Effector memory CD4-positive, alpha-beta T cell (primary cell): Measurements from ENCODE around the gene WDFY4.

Source experiments
- DNase-seq, 3 donors: peaks; one replicate each; pipeline ENCODE4 v3.0.0-alpha.2; 2020
- H3K27ac ChIP-seq: 2 replicates; pipeline ENCODE4 v1.7.0; 2013; ENCODE audit warnings: mild to moderate bottlenecking, low read length, moderate library complexity; ENCODE audit not compliant: insufficient read depth, poor library complexity, severe bottlenecking
- H3K27me3 ChIP-seq: replicated peaks from 2 replicates; pipeline ENCODE4 v1.7.0; 2013; ENCODE audit warnings: mild to moderate bottlenecking, low read length; ENCODE audit not compliant: insufficient read depth, control insufficient read depth, poor library complexity, severe bottlenecking
- H3K36me3 ChIP-seq: 2 replicates; pipeline ENCODE4 v1.7.0; 2013; ENCODE audit warnings: mild to moderate bottlenecking, low read length, moderate library complexity; ENCODE audit not compliant: control insufficient read depth, insufficient read depth
- H3K4me1 ChIP-seq: 2 replicates; pipeline ENCODE4 v1.7.0; 2013; ENCODE audit warnings: low read length, mild to moderate bottlenecking; ENCODE audit not compliant: control insufficient read depth, insufficient read depth, poor library complexity, severe bottlenecking
- H3K4me3 ChIP-seq: 2 replicates; pipeline ENCODE4 v1.7.0; 2013; ENCODE audit warnings: low read length, low read depth, mild to moderate bottlenecking; ENCODE audit not compliant: insufficient read depth, poor library complexity, severe bottlenecking
- H3K9me3 ChIP-seq: 2 replicates; pipeline ENCODE4 v1.7.0; 2013; ENCODE audit warnings: mild to moderate bottlenecking, low read length, moderate library complexity; ENCODE audit not compliant: control insufficient read depth

The WDFY4 gene

GRCh38 chr10:48996329-48996728, 311.7 kb downstream of the WDFY4 start:
- no peaks in the 10 kb centered on the region for H3K36me3 ChIP-seq
- no peaks in the 10 kb centered on the region for H3K9me3 ChIP-seq
- H3K4me3 ChIP-seq = no peak overlapping the region
- H3K27me3 ChIP-seq = no peaks in the 10 kb centered on the region
- DNase-seq = no peak
- H3K4me1 ChIP-seq = no peaks in the 10 kb centered on the region
- no peak overlapping the region for H3K27ac ChIP-seq

- no peak overlapping the region for H3K4me3 ChIP-seq
- H3K9me3 ChIP-seq = no peaks in the 10 kb centered on the region
- H3K27me3 ChIP-seq = no peaks in the 10 kb centered on the region
- H3K36me3 ChIP-seq = no peaks in the 10 kb centered on the region
- no peak for DNase-seq
- no peak overlapping the region for H3K27ac ChIP-seq
- H3K4me1 ChIP-seq = no peaks in the 10 kb centered on the region
Measured at GRCh38 chr10:48999346-48999745, 314.7 kb downstream of the WDFY4 start.

- H3K27me3 ChIP-seq = no peaks in the 10 kb centered on the region
- H3K4me1 ChIP-seq = no peaks in the 10 kb centered on the region
- no peak overlapping the region for H3K27ac ChIP-seq
- no peaks in the 10 kb centered on the region for H3K36me3 ChIP-seq
- DNase-seq = no peak
- H3K9me3 ChIP-seq = no peaks in the 10 kb centered on the region
- no peak overlapping the region for H3K4me3 ChIP-seq
Measured at GRCh38 chr10:49000437-49001398, 316.0 kb downstream of the WDFY4 start.

- H3K9me3 ChIP-seq = no peaks in the 10 kb centered on the region
- no peak overlapping the region for H3K4me3 ChIP-seq
- H3K4me1 ChIP-seq = no peaks in the 10 kb centered on the region
- H3K27me3 ChIP-seq = no peaks in the 10 kb centered on the region
- no peak for DNase-seq
- H3K27ac ChIP-seq = no peak overlapping the region
- no peaks in the 10 kb centered on the region for H3K36me3 ChIP-seq
Measured at GRCh38 chr10:49001402-49001801, 316.7 kb downstream of the WDFY4 start.

DNA sequence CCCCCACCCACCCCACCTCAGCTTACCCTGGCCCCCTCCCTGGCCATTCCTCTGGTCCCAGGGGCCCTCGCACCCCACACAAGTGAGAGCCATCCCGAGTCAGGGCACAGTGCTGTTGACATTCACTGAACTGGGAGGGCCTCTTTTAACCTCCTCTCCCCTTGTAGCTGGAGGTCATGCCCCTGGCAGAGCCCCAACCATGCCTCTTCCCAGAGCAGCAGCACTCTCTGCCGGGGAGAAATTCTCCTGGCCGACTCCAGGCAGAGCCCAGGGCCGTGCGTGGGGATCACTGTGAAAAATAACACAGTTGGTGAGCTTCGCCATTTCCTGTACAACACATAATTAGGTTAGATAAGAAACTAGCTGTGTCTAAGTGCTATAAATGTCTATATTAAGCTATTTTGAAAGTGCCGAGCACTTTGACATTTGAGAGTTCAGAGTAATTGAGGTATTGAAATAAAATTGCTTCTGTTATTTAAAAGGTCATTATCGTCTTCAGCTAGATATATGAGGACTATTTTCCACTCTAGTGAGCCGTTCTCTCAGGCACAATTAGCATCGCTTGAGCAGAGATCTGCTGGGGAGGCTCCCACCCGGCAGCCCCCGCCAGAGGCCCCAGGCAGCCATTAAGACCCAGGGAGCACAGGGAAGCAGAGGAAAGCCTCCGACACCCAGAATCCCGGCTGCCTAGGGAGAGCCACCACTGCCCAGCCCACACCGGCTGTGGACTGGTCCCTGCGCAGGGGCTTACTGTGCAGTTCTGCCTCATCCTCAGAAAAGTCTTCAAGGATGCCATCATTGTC, 317.4 kb downstream of the WDFY4 start:
- Histone ChIP-seq H3K4me3 (no peak overlapping the region), H3K27me3 (no peaks in the 10 kb centered on the region), H3K4me1 (no peaks in the 10 kb centered on the region), H3K36me3 (no peaks in the 10 kb centered on the region), H3K27ac (no peak overlapping the region), H3K9me3 (no peaks in the 10 kb centered on the region)
- DNase-seq = no peak

DNA sequence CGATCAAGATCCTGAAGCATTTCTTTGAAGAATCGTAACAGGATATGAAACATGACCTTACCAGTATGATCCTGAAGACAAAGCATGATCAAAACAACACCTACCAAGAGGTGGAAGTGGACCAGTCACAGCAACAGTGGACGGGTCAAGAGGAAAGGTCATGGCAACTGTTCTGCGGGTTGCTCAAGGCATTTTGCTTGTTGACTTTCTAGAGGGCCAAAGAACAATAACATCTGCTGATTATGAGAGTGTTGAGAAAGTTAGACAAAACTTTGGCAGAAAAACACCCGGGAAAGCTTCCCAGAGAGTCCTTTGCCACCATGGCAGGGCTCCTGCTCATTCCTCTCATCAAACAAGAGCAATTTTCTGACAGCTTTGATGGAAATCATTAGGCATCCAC, 320.6 kb downstream of the WDFY4 start:
- Histone ChIP-seq H3K27me3 (no peaks in the 10 kb centered on the region), H3K4me3 (no peak overlapping the region), H3K9me3 (no peaks in the 10 kb centered on the region), H3K27ac (no peak overlapping the region), H3K36me3 (no peaks in the 10 kb centered on the region), H3K4me1 (no peaks in the 10 kb centered on the region)
- DNase-seq = no peak

- Histone ChIP-seq H3K27me3 (no peaks in the 10 kb centered on the region), H3K4me1 (no peaks in the 10 kb centered on the region), H3K9me3 (no peaks in the 10 kb centered on the region), H3K4me3 (no peak overlapping the region), H3K36me3 (no peaks in the 10 kb centered on the region), H3K27ac (no peak overlapping the region)
- DNase-seq = no peak
Measured at GRCh38 chr10:49007129-49007528, 322.5 kb downstream of the WDFY4 start.

GRCh38 chr10:49008091-49008490, 323.4 kb downstream of the WDFY4 start:
- Histone ChIP-seq H3K27ac (no peak overlapping the region), H3K36me3 (no peaks in the 10 kb centered on the region), H3K9me3 (no peaks in the 10 kb centered on the region), H3K27me3 (no peaks in the 10 kb centered on the region), H3K4me3 (no peak overlapping the region), H3K4me1 (no peaks in the 10 kb centered on the region)
- DNase-seq = no peak

GRCh38 chr10:49008505-49009198, 324.0 kb downstream of the WDFY4 start:
- no peak overlapping the region for H3K4me3 ChIP-seq

More at GRCh38 chr10:49008505-49009198, 324.0 kb downstream of the WDFY4 start:
- Histone ChIP-seq H3K36me3 (no peaks in the 10 kb centered on the region), H3K27ac (no peak overlapping the region), H3K27me3 (no peaks in the 10 kb centered on the region), H3K4me1 (no peaks in the 10 kb centered on the region), H3K9me3 (no peaks in the 10 kb centered on the region)
- no peak for DNase-seq
